ENCODE measurements around the gene SYTL2.
"Not testable (repeated sequence)": the region's sequence is repeated elsewhere in the genome, so short reads cannot be mapped to it uniquely, and the experiment has no call there.

The SYTL2 gene, protein sequence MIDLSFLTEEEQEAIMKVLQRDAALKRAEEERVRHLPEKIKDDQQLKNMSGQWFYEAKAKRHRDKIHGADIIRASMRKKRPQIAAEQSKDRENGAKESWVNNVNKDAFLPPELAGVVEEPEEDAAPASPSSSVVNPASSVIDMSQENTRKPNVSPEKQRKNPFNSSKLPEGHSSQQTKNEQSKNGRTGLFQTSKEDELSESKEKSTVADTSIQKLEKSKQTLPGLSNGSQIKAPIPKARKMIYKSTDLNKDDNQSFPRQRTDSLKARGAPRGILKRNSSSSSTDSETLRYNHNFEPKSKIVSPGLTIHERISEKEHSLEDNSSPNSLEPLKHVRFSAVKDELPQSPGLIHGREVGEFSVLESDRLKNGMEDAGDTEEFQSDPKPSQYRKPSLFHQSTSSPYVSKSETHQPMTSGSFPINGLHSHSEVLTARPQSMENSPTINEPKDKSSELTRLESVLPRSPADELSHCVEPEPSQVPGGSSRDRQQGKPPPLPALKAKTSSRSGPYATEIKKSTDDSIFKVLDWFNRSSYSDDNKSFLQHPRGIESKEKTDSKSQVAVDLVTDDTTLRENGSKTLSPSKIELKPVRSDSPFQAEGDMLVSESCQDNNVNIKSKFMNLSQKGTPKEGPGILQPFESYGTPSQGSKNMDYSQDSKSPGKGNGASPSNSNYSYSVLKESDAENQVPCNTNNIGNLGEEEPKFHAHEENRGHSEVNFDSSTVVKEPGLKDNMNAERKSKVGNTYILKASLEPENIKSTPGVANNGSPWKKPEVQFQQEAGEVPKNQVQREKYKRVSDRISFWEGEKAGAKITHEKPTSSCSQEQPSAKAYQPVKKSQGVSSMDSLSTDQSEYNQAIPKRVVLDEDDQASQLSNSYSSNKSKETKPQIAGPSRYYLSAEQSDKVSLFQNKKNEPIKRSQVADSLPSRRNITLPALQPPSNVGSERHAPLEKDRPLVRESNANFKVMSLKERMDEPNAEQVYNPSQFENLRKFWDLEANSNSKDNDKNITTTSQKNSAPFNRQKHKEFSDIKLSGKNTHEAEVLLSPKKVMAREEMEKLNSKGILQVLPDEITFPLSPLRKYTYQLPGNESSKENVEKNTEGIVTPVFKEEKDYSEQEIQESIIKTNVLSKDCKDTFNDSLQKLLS (N-terminal part only)

DNA sequence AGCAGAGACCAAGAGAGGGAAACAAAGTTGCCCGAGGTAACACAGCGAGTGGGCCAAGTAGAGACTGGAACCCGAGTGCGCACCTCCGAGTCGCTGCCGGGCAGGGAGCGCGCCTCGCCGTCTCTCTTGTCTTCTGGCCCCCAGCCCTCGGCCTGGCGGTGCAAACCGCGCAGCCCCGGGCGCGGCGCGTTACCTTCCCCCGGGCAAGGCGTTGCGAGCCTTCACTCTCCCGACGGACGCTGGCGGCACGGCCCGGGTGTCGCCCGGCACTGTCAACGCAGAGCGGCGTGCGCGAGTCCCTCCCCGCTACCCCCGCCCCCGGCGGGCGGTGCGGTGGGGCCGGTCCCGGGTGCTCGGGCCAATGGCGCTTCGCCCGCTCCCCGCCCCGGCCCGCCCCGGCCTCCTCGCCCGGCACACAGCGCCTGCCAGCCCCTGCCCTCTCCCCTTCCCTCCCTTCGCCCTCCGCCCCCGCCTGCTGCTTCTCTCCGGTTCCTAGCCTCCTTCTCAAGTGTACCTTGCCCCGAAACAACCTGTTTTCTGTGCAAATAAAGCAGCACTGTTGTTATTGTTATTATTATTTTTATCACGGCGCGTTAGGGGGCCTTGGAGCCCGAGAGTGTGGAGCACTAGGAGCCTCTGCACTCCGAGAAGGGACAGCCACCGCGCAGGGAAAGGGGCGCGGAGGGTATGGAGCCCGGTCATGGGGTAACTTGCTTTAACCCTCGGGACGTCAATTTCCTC, at the start of gene SYTL2:
TSS of gene SYTL2 (minus strand) at position 271 of the 741 bp plus-strand sequence. CDS start 53,416 bp downstream, outside the sequence.
- peak; percentile 51 for DNase-seq

DNA sequence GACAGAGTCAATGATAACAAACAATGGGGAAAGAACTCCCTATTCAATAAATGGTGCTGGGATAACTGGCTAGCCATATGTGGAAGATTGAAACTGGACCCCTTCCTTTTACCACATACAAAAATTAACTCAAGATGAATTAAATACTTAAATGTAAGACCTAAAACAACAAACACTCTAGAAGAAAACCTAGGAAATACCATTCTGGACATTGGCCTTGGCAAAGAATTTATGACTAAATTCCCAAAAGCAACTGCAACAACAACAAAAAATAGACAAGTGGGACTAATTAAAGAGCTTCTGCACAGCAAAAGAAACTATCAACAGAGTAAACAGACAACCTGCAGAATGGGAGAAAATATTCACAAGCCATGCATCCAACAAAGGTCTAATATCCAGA, 48.6 kb upstream of the SYTL2 start:
- DNase-seq: not testable (repeated sequence)

DNA sequence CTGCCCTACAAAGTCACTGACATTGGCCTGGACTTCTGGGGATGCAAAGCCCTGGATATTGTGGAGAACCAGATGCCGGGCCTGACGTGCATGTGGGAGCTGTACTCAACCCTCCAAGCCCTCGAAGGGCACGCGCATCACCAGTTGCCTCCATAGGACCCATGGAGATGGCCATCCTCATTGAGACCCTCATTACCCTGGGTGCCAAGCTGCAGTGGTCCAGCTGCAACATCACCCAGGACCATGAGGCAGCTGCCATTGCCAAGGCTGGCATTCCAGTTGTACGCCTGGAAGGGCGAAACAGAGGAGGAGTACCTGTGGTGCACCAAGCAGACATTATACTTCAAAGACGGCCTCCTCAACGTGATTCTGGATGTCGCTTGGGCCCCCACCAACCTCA, 46.2 kb upstream of the SYTL2 start:
- DNase-seq: no peak

DNA sequence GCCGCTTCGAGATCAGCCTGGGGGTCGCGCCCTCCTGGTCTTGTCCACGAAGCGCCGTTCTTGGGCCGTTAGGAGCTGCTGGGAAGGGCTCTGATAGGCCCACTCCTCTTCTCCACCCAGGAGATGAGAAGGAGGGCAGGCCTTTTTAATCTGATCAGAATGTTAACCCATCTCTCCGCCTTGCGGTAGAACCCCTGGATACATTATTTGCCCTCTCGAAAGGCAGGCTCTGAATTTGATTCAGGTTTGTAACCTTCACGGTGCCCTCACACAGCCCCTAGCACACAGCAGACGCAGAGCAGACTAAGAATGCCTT, 44.4 kb upstream of the SYTL2 start, which contains the start of gene CCDC83:
TSS of gene CCDC83 (plus strand) at position 43 of the 316 bp plus-strand sequence. CDS start 9,741 bp downstream, outside the sequence.
- peak; percentile 64 for DNase-seq

DNA sequence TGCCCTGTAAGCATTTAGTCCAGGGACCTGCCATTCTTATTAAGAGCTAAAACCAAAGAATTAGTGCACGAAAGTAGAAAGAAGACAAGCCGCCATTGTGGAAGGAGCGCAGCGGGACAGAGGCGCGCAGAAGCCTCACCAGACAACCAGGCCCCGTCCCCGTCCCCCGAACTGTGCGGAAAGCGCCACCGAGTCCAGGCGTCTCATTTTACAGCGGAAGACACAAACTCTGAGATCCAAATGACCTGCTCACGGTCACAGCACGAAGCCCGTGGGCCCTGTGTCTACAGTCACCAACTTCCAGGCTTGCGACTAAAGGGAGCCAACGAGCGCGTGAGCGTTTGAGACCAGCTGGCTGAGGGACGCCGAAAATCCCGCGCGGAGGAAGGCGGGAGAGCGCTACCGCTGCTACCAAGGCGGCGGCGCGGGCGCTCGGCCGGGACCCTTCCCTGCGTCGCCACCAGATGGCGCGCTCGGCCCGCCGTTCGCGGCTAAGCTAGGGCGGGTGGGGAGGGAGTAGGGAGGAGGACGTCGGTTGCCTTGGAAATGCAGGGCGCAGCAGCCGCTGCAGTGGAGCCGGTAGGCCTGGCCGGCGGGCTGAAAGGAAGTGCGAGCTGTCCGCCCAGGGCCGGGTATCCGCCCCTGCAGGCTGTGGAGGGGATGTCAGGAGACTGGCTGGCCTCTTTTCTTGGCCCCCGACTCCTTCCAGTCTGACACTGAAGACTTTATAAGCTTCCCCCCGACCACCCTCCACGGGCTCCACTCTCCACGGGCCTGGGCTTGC, 43.8 kb upstream of the SYTL2 start:
- peak; percentile 80 for DNase-seq

DNA sequence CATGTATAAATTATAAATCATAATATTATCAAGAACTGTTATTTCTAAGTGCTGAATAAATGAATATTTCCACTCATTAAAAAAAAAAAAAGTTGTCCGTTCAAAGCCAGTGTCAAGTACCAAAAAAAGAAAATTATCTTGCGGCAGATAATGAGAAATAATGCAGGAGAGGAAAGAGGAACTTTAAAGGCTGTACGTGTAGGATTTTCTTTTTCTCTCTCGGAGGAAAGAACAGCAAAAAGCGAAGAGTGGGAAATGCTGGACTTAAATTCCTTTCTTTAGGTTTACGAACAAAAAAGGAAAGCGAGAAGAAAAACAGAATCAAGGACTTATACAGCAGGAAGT, 43.2 kb upstream of the SYTL2 start:
- no peak for DNase-seq

DNA sequence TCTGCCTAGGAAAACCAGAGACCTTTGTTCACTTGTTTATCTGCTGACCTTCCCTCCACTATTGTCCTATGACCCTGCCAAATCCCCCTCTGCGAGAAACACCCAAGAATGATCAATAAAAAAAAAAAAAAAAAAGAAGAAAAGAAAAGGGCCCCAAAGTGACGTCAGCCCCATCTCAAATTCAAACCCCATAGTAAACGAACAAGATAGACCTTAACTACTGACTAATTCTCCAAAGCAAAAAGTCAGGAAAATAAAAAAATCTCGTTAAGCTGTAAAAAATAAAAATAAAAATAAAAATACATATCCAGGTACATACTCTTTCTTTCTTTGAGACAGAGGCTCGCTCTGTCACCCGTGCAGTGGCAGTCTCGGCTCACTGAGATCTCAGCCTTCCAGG, 42.6 kb upstream of the SYTL2 start:
- DNase-seq: not testable (repeated sequence)

DNA sequence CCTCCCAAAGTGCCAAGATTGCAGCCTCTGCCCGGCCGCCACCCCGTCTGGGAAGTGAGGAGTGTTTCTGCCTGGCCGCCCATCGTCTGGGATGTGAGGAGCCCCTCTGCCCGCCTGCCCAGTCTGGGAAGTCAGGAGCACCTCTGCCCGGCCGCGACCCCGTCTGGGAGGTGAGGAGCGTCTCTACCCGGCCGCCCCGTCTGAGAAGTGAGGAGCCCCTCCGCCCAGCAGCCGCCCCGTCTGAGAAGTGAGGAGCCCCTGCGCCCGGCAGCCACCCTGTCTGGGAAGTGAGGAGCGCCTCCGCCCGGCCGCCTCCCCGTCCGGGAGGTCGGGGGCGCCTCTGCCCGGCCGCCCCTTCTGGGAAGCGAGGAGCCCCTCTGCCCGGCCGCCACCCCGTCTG, 41.8 kb upstream of the SYTL2 start:
- not testable (repeated sequence) for DNase-seq

DNA sequence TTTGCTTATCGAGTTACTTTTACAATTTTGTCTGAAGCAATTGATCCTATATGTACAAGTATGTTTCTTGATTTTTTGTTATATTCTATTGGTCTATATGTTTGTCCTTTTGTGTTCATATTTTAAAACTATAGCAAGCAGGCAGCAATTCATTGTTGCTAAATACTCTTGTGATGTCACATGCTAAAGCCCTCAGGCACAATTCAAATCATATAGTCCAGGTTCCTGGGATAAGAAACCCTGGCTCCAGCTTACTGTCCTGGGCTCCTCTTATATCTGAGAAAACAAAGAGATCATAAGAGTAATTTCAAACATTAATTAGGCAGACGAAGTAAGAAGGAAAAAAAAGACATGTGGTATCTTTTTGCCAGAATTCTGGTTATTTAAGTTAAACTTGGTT, 37.6 kb upstream of the SYTL2 start:
- DNase-seq: no peak

DNA sequence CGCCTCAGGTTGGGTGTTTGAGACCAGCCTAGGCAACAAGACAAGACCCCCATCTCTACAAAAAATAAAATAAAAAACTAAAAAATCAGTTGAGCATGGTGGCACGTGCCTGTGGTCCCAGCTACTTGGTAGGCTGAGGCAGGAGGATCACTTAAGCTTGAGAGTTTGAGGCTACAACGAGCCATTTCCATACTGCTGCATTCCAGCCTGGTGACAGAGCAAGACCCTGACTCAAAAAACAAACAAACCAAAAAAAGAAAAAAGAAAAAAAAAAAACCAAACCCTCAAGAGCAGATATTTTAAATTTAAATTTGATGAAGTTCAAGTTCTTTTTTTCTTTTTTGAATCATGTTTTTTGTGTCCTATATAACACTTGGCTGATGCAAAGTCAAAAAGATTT, 37.1 kb upstream of the SYTL2 start:
- no peak for DNase-seq

DNA sequence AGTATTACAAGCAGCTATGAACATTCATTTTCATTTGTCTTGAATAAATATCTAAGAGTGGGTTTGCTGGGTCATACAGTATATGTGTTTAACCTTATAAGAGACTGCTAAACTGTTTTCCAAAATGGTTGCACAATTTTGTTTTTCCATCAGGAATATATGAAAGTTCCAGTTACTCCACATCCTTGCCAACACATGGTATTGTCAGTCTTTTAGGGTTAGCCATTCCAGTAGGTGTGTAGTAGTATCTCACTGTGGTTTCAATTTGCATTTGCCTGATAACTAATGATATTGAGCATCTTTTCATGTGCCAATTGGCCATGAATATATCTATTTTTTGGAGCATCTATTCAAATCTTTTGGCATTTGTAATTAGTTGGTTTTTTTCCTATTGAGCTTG, 36.5 kb upstream of the SYTL2 start:
- DNase-seq: no peak

DNA sequence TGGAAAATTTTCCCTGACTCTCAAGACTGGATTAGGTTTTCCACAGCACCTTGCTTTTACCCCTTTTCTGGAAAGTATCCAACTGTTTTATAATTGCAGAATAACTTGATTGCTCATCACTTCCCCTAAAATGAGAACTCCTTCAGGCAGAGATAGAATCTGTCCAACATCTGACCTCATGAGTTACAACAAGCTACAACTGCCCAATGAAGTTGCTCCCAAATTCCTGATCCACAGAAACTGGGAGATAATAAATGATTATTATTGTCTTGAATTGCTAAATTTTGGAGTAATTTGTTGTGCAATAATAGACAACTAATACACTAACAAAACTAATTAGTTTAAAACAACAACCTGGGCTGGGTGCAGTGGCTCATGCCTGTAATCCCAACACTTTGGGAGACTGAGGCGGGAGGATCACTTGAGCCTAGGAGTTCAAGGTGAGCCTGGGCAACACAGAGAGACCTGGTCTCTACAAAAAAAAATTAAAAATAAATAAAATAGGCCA, 34.2 kb upstream of the SYTL2 start:
- DNase-seq: no peak

DNA sequence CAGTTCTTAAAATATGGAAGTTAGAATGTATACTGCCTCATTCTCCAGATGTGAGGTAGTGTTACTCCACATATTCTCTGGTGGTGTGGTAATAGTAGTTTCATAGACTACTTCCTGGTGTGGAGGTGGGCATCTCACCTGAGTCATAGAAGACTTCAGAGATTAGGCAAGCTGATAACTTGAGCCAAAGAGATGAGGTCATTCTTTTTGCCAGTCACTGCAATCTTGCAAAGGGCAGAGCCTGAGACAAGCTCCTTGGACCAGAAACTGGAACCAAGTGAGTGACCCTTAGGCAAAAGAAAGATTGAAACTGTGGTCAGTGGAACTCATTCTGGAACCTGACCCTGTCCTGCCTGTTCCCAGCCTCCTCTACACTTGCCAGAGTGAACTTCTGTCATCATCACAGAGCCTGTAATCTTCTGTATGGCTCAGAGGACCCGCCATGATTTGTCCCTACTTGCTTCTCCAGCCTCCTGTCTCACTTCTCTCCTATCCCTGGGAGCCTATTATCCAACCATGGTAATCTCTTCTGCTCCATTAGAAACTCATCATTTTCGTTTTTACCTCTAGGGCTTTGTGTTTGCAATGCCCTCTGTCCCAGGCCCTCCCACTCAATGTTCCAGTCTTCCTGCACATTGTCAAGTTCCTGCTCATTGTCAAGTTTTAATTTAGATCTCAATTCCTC, 33.6 kb upstream of the SYTL2 start:
- DNase-seq: no peak

DNA sequence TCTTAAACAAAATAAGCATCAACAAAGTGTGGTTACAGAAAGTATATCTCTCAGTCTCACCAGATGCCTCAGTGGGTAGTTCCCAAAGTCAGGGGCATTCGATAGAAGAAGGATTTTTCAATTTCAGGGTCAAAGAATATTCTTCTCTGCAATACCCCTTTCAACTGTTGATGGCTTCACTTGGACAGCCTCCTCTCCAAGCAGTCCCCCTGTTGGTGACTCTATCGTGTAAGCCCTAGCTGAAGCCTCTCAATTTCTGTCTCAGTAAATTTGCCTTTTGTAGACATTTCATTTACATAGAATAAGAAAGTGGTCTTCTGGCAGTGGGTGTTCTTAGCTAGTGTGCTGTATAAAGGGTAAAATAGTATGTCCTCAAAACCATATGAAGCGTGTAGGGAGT, 33.0 kb upstream of the SYTL2 start:
- DNase-seq: no peak

DNA sequence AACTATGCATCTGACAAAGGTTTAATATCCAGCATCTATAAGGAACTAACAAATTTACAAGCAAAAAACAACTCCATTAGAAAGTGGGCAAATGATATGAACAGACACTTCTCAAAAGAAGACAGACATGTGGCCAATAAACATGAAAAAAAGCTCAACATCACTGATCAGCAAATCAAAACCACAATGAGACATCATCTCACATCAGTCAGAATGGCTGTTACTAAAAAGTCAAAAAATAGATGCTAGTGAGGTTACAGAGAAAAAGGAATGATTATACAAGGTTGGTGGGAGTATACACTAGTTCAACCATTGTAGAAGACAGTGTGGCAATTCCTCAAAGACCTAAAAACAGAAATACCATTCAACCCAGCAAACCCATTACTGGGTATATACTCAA, 30.0 kb upstream of the SYTL2 start:
- DNase-seq: not testable (repeated sequence)

DNA sequence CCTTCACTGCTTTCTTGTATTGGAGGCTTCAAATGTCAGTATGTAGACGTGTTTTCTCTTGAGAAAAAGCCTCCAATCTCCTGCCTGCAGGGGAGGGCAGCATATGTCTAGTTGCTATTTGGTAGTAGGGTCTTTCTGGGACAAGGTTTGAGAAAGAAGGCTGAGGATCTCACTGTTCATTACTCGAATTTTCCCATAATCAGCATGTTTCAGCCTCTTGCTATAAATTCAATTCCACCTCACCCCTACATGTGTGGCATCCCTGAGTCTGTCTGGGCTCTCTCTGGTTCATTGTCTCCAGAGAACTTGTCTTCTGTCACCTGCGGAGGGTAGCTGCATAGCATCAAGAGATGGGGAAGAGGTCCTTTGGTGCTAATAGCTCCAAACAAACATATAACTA, 24.8 kb upstream of the SYTL2 start:
- DNase-seq: no peak

DNA sequence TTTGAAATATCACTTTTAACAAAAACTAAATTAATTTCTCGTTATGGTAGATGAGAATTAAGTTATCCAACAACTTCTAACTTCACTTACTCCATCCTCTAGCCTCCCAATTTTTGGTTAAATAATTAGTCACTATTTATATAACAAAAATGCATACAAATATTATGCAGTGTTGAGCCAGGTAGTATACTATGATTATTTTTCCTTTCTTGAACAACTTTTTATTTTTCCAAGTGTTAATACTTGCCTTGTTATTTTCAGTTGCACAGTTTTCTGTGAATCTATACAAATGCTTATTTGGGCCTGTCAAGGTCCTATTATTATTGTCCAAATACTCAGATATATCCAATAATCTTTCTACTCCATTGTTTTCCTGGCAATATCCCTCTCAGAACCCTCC, 24.3 kb upstream of the SYTL2 start:
- no peak for DNase-seq

DNA sequence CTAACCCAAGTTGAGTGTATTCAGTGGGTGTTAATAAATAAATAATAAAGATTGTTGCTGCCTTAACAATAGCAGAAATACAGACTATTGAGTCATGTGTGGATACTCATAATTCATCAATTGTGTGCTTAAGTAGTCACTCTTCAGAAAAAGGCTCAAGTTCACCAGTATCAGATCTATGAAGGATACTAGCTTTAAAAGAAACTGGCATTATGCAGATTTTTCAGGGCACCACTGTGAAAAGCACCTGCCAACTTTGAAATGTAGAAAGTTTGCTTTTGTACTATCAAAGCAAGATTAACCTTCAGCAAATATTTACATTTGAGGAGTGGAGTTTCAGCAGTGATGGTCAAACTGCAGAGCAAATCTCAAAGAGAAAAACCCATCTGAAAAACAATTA, 20.1 kb upstream of the SYTL2 start:
- no peak for DNase-seq

DNA sequence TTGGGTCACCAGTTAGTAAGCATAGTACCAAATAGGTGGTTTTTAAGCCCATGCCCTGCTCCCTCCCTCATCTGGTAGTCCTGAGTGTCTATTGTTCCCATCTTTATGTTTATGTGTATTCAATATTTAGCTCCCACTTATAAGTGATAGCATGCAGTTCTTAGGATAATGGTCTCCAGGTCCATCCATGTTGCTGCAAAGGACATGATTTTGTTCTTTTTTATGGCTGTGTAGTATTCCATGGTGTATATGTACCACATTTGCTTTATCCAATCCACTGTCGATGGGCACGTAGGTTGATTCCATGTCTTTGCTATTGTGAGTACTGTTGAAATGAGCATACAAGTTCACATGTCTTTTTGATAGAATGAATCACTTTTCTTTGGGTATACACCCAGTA, 18.2 kb upstream of the SYTL2 start:
- DNase-seq: no peak

DNA sequence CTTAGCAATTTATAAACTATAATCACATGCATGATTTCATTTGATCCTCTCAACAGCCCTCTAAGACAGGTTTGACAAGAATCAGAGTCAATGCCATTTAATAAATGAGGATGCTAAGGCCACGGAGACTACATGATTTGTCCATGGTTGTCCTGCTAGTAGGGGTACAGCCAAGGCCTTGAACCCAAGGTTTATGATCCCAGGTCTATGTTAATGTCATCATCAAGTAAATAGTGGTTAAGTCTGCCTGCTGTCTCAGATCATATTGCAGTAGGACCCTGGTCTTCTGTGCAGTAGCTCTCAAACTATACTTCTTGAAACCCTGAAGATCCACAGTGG, 17.7 kb upstream of the SYTL2 start:
- DNase-seq: no peak

Measured in NCI-H2227 treated with DMSO at 0.1 percent for 48 hours (cell line).